ENCODE data around the gene JSRP1. TPM values are rescaled to one million over a fixed set of nuclear protein-coding genes. Genes with fewer than 3 reads are reported as not detected.
A peak's percentile ranks its signal among the peaks of the same experiment; 100 is the strongest.

Gene JSRP1
- total and polyA plus RNA-seq, 10 of the 15 experiments (the other 5 are each of a cell fraction or from before 2014, with no cell fraction given), result 0.41 to 0.91 (median 0.49) TPM; not detected in 7

DNA sequence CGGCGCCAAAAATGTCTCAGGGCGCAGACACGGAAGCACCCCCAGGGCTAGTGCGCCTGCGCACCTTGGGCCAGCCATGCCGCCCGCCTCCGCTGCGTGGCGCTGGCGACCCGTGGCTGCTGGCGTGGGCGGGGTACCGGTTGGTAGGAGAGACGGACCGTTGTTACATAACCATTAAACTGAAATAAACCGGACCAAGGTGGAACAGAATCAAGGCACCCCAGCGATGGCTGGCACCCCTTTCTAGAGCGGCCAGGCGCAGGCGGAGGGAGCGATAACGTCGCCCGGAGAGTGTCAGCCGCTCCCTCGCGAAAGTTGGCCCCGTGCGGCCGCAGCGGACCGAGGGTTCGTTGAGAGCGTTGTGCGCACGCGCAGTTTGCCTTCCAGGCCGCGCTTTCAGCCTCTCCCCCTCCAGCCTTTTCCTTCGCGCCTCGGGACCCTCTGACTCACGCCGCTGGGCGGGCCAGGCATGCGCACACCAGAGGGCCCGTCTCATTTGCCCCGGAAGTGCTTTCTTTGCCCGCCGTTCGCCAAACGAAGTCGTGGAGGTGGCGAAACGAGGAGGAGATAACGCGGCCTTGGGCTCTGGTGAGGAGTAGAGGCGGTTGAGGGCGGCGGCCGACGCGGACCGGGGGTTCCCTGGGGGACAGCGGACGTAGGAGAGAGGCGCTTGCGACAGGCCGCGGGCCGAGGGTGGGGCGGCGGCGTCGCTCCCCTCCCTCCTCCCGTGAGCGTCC lies 19.7 kb downstream of the JSRP1 start, which contains the start of the genes PLEKHJ1 and SF3A2 (continued):
- TF ChIP-seq, protein P1, sequence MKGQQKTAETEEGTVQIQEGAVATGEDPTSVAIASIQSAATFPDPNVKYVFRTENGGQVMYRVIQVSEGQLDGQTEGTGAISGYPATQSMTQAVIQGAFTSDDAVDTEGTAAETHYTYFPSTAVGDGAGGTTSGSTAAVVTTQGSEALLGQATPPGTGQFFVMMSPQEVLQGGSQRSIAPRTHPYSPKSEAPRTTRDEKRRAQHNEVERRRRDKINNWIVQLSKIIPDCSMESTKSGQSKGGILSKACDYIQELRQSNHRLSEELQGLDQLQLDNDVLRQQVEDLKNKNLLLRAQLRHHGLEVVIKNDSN (IDR thresholded peaks at IDR 0.05; ENCODE audit: borderline replicate concordance, extremely low read length, insufficient read depth, low read depth, low read length), result no peak
- TF ChIP-seq ZNF24 (IDR thresholded peaks at IDR 0.05) (no peak; the same call in 1 of the 2 replicates), FOXK2 (IDR thresholded peaks at IDR 0.05) (no peak; the same call in 1 of the 2 replicates), ZBED1 (IDR thresholded peaks at IDR 0.05; ENCODE audit: borderline replicate concordance) (no peak), ZNF217 (IDR thresholded peaks at IDR 0.05) (peak; percentile 36; the same call in 1 of the 2 replicates), ATF7 (IDR thresholded peaks at IDR 0.05; ENCODE audit: low read depth) (peak; percentile 15; the same call in 1 of the 2 replicates), BRCA1 (IDR thresholded peaks at IDR 0.05; ENCODE audit: low read depth, low read length) (no peak), WRNIP1 (IDR thresholded peaks at IDR 0.05; ENCODE audit: borderline replicate concordance, low read depth, low read length) (no peak), TARDBP (IDR thresholded peaks at IDR 0.05; ENCODE audit: borderline replicate concordance) (0 out of 2 replicates have a peak, but pooled peaks have one; percentile 14), POU2F2 (IDR thresholded peaks at IDR 0.05; ENCODE audit: borderline replicate concordance, low read depth, low read length) (peak; percentile 73), SMARCA5 (IDR thresholded peaks at IDR 0.05) (peak; percentile 78), FOXM1 (IDR thresholded peaks at IDR 0.05; ENCODE audit: low read depth, low read length) (no peak), EP300 (IDR thresholded peaks at IDR 0.05; ENCODE audit: borderline replicate concordance in 1 of 2, control insufficient read depth in 1 of 2, low read depth in 2 of 2, low read length in 2 of 2) (no peak)
- TF ChIP-seq, protein P2, sequence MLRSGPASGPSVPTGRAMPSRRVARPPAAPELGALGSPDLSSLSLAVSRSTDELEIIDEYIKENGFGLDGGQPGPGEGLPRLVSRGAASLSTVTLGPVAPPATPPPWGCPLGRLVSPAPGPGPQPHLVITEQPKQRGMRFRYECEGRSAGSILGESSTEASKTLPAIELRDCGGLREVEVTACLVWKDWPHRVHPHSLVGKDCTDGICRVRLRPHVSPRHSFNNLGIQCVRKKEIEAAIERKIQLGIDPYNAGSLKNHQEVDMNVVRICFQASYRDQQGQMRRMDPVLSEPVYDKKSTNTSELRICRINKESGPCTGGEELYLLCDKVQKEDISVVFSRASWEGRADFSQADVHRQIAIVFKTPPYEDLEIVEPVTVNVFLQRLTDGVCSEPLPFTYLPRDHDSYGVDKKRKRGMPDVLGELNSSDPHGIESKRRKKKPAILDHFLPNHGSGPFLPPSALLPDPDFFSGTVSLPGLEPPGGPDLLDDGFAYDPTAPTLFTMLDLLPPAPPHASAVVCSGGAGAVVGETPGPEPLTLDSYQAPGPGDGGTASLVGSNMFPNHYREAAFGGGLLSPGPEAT (IDR thresholded peaks at IDR 0.05; ENCODE audit: low read depth), result peak; percentile 37; the same call in 1 of the 2 replicates
- TF ChIP-seq, protein P3, sequence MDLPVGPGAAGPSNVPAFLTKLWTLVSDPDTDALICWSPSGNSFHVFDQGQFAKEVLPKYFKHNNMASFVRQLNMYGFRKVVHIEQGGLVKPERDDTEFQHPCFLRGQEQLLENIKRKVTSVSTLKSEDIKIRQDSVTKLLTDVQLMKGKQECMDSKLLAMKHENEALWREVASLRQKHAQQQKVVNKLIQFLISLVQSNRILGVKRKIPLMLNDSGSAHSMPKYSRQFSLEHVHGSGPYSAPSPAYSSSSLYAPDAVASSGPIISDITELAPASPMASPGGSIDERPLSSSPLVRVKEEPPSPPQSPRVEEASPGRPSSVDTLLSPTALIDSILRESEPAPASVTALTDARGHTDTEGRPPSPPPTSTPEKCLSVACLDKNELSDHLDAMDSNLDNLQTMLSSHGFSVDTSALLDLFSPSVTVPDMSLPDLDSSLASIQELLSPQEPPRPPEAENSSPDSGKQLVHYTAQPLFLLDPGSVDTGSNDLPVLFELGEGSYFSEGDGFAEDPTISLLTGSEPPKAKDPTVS (IDR thresholded peaks at IDR 0.05; ENCODE audit: low read depth, low read length), result no peak
- TF ChIP-seq, protein P4, sequence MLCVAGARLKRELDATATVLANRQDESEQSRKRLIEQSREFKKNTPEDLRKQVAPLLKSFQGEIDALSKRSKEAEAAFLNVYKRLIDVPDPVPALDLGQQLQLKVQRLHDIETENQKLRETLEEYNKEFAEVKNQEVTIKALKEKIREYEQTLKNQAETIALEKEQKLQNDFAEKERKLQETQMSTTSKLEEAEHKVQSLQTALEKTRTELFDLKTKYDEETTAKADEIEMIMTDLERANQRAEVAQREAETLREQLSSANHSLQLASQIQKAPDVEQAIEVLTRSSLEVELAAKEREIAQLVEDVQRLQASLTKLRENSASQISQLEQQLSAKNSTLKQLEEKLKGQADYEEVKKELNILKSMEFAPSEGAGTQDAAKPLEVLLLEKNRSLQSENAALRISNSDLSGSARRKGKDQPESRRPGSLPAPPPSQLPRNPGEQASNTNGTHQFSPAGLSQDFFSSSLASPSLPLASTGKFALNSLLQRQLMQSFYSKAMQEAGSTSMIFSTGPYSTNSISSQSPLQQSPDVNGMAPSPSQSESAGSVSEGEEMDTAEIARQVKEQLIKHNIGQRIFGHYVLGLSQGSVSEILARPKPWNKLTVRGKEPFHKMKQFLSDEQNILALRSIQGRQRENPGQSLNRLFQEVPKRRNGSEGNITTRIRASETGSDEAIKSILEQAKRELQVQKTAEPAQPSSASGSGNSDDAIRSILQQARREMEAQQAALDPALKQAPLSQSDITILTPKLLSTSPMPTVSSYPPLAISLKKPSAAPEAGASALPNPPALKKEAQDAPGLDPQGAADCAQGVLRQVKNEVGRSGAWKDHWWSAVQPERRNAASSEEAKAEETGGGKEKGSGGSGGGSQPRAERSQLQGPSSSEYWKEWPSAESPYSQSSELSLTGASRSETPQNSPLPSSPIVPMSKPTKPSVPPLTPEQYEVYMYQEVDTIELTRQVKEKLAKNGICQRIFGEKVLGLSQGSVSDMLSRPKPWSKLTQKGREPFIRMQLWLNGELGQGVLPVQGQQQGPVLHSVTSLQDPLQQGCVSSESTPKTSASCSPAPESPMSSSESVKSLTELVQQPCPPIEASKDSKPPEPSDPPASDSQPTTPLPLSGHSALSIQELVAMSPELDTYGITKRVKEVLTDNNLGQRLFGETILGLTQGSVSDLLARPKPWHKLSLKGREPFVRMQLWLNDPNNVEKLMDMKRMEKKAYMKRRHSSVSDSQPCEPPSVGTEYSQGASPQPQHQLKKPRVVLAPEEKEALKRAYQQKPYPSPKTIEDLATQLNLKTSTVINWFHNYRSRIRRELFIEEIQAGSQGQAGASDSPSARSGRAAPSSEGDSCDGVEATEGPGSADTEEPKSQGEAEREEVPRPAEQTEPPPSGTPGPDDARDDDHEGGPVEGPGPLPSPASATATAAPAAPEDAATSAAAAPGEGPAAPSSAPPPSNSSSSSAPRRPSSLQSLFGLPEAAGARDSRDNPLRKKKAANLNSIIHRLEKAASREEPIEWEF (IDR thresholded peaks at IDR 0.05; ENCODE audit: insufficient replicate concordance, low read depth, low read length), result no peak

Data from GM12878 (cell line).